ENCODE results near the gene CLIC6.
A peak's percentile ranks its signal among the peaks of the same experiment; 100 is the strongest.

CLIC6 gene

GRCh38 chr21:34696121-34696520 is 27.3 kb downstream of the CLIC6 start:
- H3K27me3 ChIP-seq (ENCODE audit: control insufficient read depth, insufficient read depth, low read length) = peaks cover 20% of the 10 kb centered on the region
- no peaks in the 10 kb centered on the region for H3K4me1 ChIP-seq (ENCODE audit: control insufficient read depth, insufficient read depth, low read length)

GRCh38 chr21:34697826-34698225 is 29.0 kb downstream of the CLIC6 start:
- H3K4me2 ChIP-seq (ENCODE audit: low read length) = no peak overlapping the region
- H3K27me3 ChIP-seq (ENCODE audit: control insufficient read depth, insufficient read depth, low read length) = peaks cover 3% of the 10 kb centered on the region

More at GRCh38 chr21:34696121-34696520, 27.3 kb downstream of the CLIC6 start:
- no peak overlapping the region for H3K4me3 ChIP-seq (ENCODE audit: low read length)
- H3K9ac ChIP-seq (ENCODE audit: low read depth, low read length) = no peak overlapping the region
- no peaks in the 10 kb centered on the region for H3K9me3 ChIP-seq (replicated peaks; ENCODE audit: low read length)
- no peak overlapping the region for H3K4me2 ChIP-seq (ENCODE audit: low read length)
- no peaks in the 10 kb centered on the region for H3K36me3 ChIP-seq (ENCODE audit: insufficient read depth, low read length)

GRCh38 chr21:34698270-34699015 is 29.6 kb downstream of the CLIC6 start:
- no peak overlapping the region for H3K4me3 ChIP-seq (ENCODE audit: low read length)
- no peaks in the 10 kb centered on the region for H3K9me3 ChIP-seq (replicated peaks; ENCODE audit: low read length)
- H3K36me3 ChIP-seq (ENCODE audit: insufficient read depth, low read length) = no peaks in the 10 kb centered on the region
- H3K4me2 ChIP-seq (ENCODE audit: low read length) = no peak overlapping the region
- peaks cover 21% of the 10 kb centered on the region for H3K4me1 ChIP-seq (ENCODE audit: control insufficient read depth, insufficient read depth, low read length)
- no peak overlapping the region for H3K9ac ChIP-seq (ENCODE audit: low read depth, low read length)
- H3K27me3 ChIP-seq (ENCODE audit: control insufficient read depth, insufficient read depth, low read length) = no peaks in the 10 kb centered on the region

More at GRCh38 chr21:34697826-34698225, 29.0 kb downstream of the CLIC6 start:
- Histone ChIP-seq H3K9me3 (replicated peaks; ENCODE audit: low read length) (no peaks in the 10 kb centered on the region), H3K4me3 (ENCODE audit: low read length) (no peak overlapping the region), H3K4me1 (ENCODE audit: control insufficient read depth, insufficient read depth, low read length) (peaks cover 15% of the 10 kb centered on the region), H3K36me3 (ENCODE audit: insufficient read depth, low read length) (no peaks in the 10 kb centered on the region), H3K9ac (ENCODE audit: low read depth, low read length) (no peak overlapping the region)

GRCh38 chr21:34700605-34701004 is 31.8 kb downstream of the CLIC6 start:
- H3K4me2 ChIP-seq (ENCODE audit: low read length) = no peak overlapping the region
- peaks cover 40% of the 10 kb centered on the region for H3K4me1 ChIP-seq (ENCODE audit: control insufficient read depth, insufficient read depth, low read length)
- H3K9ac ChIP-seq (ENCODE audit: low read depth, low read length) = no peak overlapping the region
- H3K9me3 ChIP-seq (replicated peaks; ENCODE audit: low read length) = no peaks in the 10 kb centered on the region
- H3K27me3 ChIP-seq (ENCODE audit: control insufficient read depth, insufficient read depth, low read length) = no peaks in the 10 kb centered on the region
- H3K36me3 ChIP-seq (ENCODE audit: insufficient read depth, low read length) = no peaks in the 10 kb centered on the region
- H3K4me3 ChIP-seq (ENCODE audit: low read length) = no peak overlapping the region

- peaks cover 4% of the 10 kb centered on the region for H3K27me3 ChIP-seq (ENCODE audit: control insufficient read depth, insufficient read depth, low read length)
- no peaks in the 10 kb centered on the region for H3K36me3 ChIP-seq (ENCODE audit: insufficient read depth, low read length)
- H3K4me2 ChIP-seq (ENCODE audit: low read length) = peak overlapping the region; percentile 54
- H3K4me3 ChIP-seq (ENCODE audit: low read length) = peak overlapping the region; percentile 35
- peak overlapping the region; percentile 38 for H3K9ac ChIP-seq (ENCODE audit: low read depth, low read length)
- H3K4me1 ChIP-seq (ENCODE audit: control insufficient read depth, insufficient read depth, low read length) = peaks cover 40% of the 10 kb centered on the region
- no peaks in the 10 kb centered on the region for H3K9me3 ChIP-seq (replicated peaks; ENCODE audit: low read length)
Measured at GRCh38 chr21:34701726-34702125, 32.9 kb downstream of the CLIC6 start.

GRCh38 chr21:34702341-34703170 is 33.8 kb downstream of the CLIC6 start:
- Histone ChIP-seq H3K9me3 (replicated peaks; ENCODE audit: low read length) (no peaks in the 10 kb centered on the region), H3K4me3 (ENCODE audit: low read length) (peak overlapping the region; percentile 39), H3K36me3 (ENCODE audit: insufficient read depth, low read length) (no peaks in the 10 kb centered on the region), H3K27me3 (ENCODE audit: control insufficient read depth, insufficient read depth, low read length) (peaks cover 8% of the 10 kb centered on the region), H3K9ac (ENCODE audit: low read depth, low read length) (peak overlapping the region; percentile 60), H3K4me1 (ENCODE audit: control insufficient read depth, insufficient read depth, low read length) (peaks cover 40% of the 10 kb centered on the region), H3K4me2 (ENCODE audit: low read length) (peak overlapping the region; percentile 54)

GRCh38 chr21:34703571-34703970 is 34.8 kb downstream of the CLIC6 start:
- Histone ChIP-seq H3K4me2 (ENCODE audit: low read length) (no peak overlapping the region), H3K4me3 (ENCODE audit: low read length) (no peak overlapping the region), H3K9ac (ENCODE audit: low read depth, low read length) (no peak overlapping the region), H3K9me3 (replicated peaks; ENCODE audit: low read length) (no peaks in the 10 kb centered on the region), H3K4me1 (ENCODE audit: control insufficient read depth, insufficient read depth, low read length) (peaks cover 40% of the 10 kb centered on the region), H3K27me3 (ENCODE audit: control insufficient read depth, insufficient read depth, low read length) (peaks cover 13% of the 10 kb centered on the region), H3K36me3 (ENCODE audit: insufficient read depth, low read length) (no peaks in the 10 kb centered on the region)

- peaks cover 18% of the 10 kb centered on the region for H3K27me3 ChIP-seq (ENCODE audit: control insufficient read depth, insufficient read depth, low read length)
- no peak overlapping the region for H3K4me3 ChIP-seq (ENCODE audit: low read length)
- no peaks in the 10 kb centered on the region for H3K9me3 ChIP-seq (replicated peaks; ENCODE audit: low read length)
- peak overlapping the region; percentile 3 for H3K4me2 ChIP-seq (ENCODE audit: low read length)
- H3K4me1 ChIP-seq (ENCODE audit: control insufficient read depth, insufficient read depth, low read length) = peaks cover 40% of the 10 kb centered on the region
- H3K9ac ChIP-seq (ENCODE audit: low read depth, low read length) = peak overlapping the region; percentile 38
- no peaks in the 10 kb centered on the region for H3K36me3 ChIP-seq (ENCODE audit: insufficient read depth, low read length)
Measured at GRCh38 chr21:34704119-34704518, 35.3 kb downstream of the CLIC6 start.

GRCh38 chr21:34705011-34705410 is 36.2 kb downstream of the CLIC6 start:
- no peaks in the 10 kb centered on the region for H3K36me3 ChIP-seq (ENCODE audit: insufficient read depth, low read length)

GRCh38 chr21:34706337-34706736 is 37.5 kb downstream of the CLIC6 start:
- H3K4me3 ChIP-seq (ENCODE audit: low read length) = no peak overlapping the region
- H3K4me1 ChIP-seq (ENCODE audit: control insufficient read depth, insufficient read depth, low read length) = peaks cover 40% of the 10 kb centered on the region
- peaks cover 22% of the 10 kb centered on the region for H3K27me3 ChIP-seq (ENCODE audit: control insufficient read depth, insufficient read depth, low read length)
- H3K9me3 ChIP-seq (replicated peaks; ENCODE audit: low read length) = no peaks in the 10 kb centered on the region
- no peak overlapping the region for H3K9ac ChIP-seq (ENCODE audit: low read depth, low read length)
- H3K36me3 ChIP-seq (ENCODE audit: insufficient read depth, low read length) = no peaks in the 10 kb centered on the region
- no peak overlapping the region for H3K4me2 ChIP-seq (ENCODE audit: low read length)

More at GRCh38 chr21:34705011-34705410, 36.2 kb downstream of the CLIC6 start:
- no peak overlapping the region for H3K4me3 ChIP-seq (ENCODE audit: low read length)
- H3K27me3 ChIP-seq (ENCODE audit: control insufficient read depth, insufficient read depth, low read length) = peaks cover 22% of the 10 kb centered on the region
- H3K4me1 ChIP-seq (ENCODE audit: control insufficient read depth, insufficient read depth, low read length) = peaks cover 40% of the 10 kb centered on the region
- H3K9ac ChIP-seq (ENCODE audit: low read depth, low read length) = no peak overlapping the region
- H3K4me2 ChIP-seq (ENCODE audit: low read length) = no peak overlapping the region
- no peaks in the 10 kb centered on the region for H3K9me3 ChIP-seq (replicated peaks; ENCODE audit: low read length)

GRCh38 chr21:34707876-34708325 is 39.1 kb downstream of the CLIC6 start:
- peaks cover 25% of the 10 kb centered on the region for H3K4me1 ChIP-seq (ENCODE audit: control insufficient read depth, insufficient read depth, low read length)
- H3K9me3 ChIP-seq (replicated peaks; ENCODE audit: low read length) = no peaks in the 10 kb centered on the region
- H3K36me3 ChIP-seq (ENCODE audit: insufficient read depth, low read length) = no peaks in the 10 kb centered on the region
- H3K4me3 ChIP-seq (ENCODE audit: low read length) = no peak overlapping the region
- no peak overlapping the region for H3K9ac ChIP-seq (ENCODE audit: low read depth, low read length)
- peaks cover 22% of the 10 kb centered on the region for H3K27me3 ChIP-seq (ENCODE audit: control insufficient read depth, insufficient read depth, low read length)
- H3K4me2 ChIP-seq (ENCODE audit: low read length) = no peak overlapping the region

All from skeletal muscle satellite cell (primary cell).